Smooth muscle cell (in vitro differentiated cells): ENCODE data around the gene ZDHHC21. TPM values are rescaled to one million over a fixed set of nuclear protein-coding genes. Genes with fewer than 3 reads are reported as not detected.
"Not testable (repeated sequence)": the region's sequence is repeated elsewhere in the genome, so short reads cannot be mapped to it uniquely, and the experiment has no call there.

Experiments used
- DNase-seq: peaks from one replicate; lab custom pipeline; 2025; ENCODE audit not compliant: unreplicated experiment; lab: John Stamatoyannopoulos, UW
- H2AFZ ChIP-seq: fragments of 200-600 bp; sonication (generic); 2 replicates; pipeline ENCODE4 v1.6.0; 2016; ENCODE audit warnings: antibody characterized with exemption, low read depth, mild to moderate bottlenecking
- H3F3A ChIP-seq: fragments of 200-600 bp; sonication (generic); 2 replicates; pipeline ENCODE4 v1.6.0; 2017; ENCODE audit warnings: antibody characterized with exemption, low read depth
- H3K27ac ChIP-seq: fragments of 200-600 bp; sonication (generic); 2 replicates; pipeline ENCODE4 v1.5.1; 2016; ENCODE audit warnings: low read depth, mild to moderate bottlenecking
- H3K27me3 ChIP-seq: fragments of 200-600 bp; sonication (generic); 2 replicates; pipeline ENCODE4 v1.6.1; 2016; ENCODE audit warnings: low read depth, mild to moderate bottlenecking
- H3K36me3 ChIP-seq: fragments of 200-600 bp; sonication (generic); 2 replicates; pipeline ENCODE4 v1.5.1; 2016; ENCODE audit warnings: low read depth
- H3K4me1 ChIP-seq: fragments of 200-600 bp; sonication (generic); 2 replicates; pipeline ENCODE4 v1.5.1; 2016; ENCODE audit warnings: low read depth
- H3K4me2 ChIP-seq: fragments of 200-600 bp; sonication (generic); 2 replicates; pipeline ENCODE4 v1.6.0; 2016; ENCODE audit warnings: mild to moderate bottlenecking
- H3K4me3 ChIP-seq: fragments of 200-600 bp; sonication (generic); 2 replicates; pipeline ENCODE4 v1.5.1; 2016; ENCODE audit warnings: mild to moderate bottlenecking
- H3K79me2 ChIP-seq: fragments of 200-600 bp; sonication (generic); 2 replicates; pipeline ENCODE4 v1.6.0; 2016; ENCODE audit warnings: low read depth, mild to moderate bottlenecking
- H3K9ac ChIP-seq: fragments of 200-600 bp; sonication (generic); 2 replicates; pipeline ENCODE4 v1.6.0; 2016; ENCODE audit warnings: low read depth
- H3K9me3 ChIP-seq: fragments of 200-600 bp; sonication (generic); replicated peaks from 2 replicates; pipeline ENCODE4 v1.5.1; 2016; ENCODE audit warnings: low read depth
- H4K20me1 ChIP-seq: fragments of 200-600 bp; sonication (generic); 2 replicates; pipeline ENCODE4 v1.6.0; 2016; ENCODE audit warnings: low read depth
- WGBS: methylation state at CpG from one replicate; pipeline ENCODE4 v1.1.7; 2016; ENCODE audit warnings: low lambda C conversion rate; 5-methylcytosine and 5-hydroxymethylcytosine counted together
- polyA plus RNA-seq: library from polyadenylated mRNA; unstranded; fragments of >200 nt; fragmentation: Nextera tagmentation; extraction: Ambion mirVana; gene quantifications from 2 replicates; pipeline ENCODE4 v1.2.1, GENCODE V29; 2016
- total RNA-seq: library from RNA; depleted of rRNA; stranded (reverse); fragments of >200 nt; gene quantifications from 2 replicates; pipeline ENCODE4 v1.2.3, GENCODE V29; 2014
- TF ChIP-seq, protein P1 (sequence below): fragments of 200-600 bp; sonication (generic); IDR thresholded peaks from 2 replicates; pipeline ENCODE4 v1.5.1; 2017; ENCODE audit warnings: borderline replicate concordance, mild to moderate bottlenecking, antibody characterized with exemption; ENCODE audit not compliant: insufficient read depth, poor library complexity, severe bottlenecking

Gene ZDHHC21
- total and polyA plus RNA-seq, 2 experiments from 2014 or later, result 1.3 to 9.0 TPM

DNA sequence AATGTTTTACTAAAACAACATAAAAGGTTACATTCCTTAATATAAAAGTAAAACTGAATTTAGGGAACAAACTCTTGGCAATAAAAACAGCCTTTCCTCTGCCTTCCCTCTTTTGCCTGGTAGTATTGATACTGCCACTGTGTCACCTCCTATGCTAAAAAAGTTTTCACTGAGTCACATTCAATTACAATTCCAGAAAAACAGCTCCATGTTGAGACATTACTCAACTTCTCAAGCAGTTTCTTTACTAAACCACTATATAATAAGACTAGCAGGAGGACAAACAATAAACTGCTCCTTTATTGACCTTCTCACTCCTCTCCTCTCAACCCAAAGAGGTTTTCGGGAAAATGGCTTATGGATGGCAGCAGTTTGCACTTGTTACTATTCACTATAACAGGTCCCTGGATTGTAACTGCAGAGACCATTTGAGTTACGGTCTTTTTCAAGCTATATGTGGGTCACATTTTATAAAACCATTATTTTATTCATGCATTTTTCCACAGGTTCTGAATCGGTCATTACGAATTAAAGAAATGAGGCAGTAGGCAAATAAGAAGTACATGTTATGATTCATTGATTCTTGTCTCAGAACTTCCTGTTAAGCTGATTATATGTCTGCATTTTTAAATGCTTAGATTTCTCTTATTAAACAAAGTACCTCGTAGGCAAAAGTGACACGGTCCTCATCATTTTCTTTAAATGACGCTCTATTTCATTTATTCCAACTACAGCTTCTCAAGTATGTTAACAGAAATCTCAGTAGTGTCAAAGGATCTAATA lies 2.1 kb downstream of the ZDHHC21 start:
- Histone ChIP-seq H3K9ac (no peak overlapping the region), H3K9me3 (no peaks in the 10 kb centered on the region), H4K20me1 (no peaks in the 10 kb centered on the region), H3F3A (no peaks in the 10 kb centered on the region), H3K4me2 (no peak overlapping the region), H3K27me3 (no peaks in the 10 kb centered on the region), H2AFZ (no peak overlapping the region), H3K36me3 (no peaks in the 10 kb centered on the region), H3K4me1 (peaks cover 17% of the 10 kb centered on the region), H3K79me2 (peaks cover 19% of the 10 kb centered on the region), H3K27ac (no peak overlapping the region), H3K4me3 (peak overlapping the region; percentile 86)
- TF ChIP-seq, protein P1, sequence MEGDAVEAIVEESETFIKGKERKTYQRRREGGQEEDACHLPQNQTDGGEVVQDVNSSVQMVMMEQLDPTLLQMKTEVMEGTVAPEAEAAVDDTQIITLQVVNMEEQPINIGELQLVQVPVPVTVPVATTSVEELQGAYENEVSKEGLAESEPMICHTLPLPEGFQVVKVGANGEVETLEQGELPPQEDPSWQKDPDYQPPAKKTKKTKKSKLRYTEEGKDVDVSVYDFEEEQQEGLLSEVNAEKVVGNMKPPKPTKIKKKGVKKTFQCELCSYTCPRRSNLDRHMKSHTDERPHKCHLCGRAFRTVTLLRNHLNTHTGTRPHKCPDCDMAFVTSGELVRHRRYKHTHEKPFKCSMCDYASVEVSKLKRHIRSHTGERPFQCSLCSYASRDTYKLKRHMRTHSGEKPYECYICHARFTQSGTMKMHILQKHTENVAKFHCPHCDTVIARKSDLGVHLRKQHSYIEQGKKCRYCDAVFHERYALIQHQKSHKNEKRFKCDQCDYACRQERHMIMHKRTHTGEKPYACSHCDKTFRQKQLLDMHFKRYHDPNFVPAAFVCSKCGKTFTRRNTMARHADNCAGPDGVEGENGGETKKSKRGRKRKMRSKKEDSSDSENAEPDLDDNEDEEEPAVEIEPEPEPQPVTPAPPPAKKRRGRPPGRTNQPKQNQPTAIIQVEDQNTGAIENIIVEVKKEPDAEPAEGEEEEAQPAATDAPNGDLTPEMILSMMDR, result no peak
- no peak for DNase-seq
- 94% methylated on average over 7 of the region's 7 CpGs for WGBS

DNA sequence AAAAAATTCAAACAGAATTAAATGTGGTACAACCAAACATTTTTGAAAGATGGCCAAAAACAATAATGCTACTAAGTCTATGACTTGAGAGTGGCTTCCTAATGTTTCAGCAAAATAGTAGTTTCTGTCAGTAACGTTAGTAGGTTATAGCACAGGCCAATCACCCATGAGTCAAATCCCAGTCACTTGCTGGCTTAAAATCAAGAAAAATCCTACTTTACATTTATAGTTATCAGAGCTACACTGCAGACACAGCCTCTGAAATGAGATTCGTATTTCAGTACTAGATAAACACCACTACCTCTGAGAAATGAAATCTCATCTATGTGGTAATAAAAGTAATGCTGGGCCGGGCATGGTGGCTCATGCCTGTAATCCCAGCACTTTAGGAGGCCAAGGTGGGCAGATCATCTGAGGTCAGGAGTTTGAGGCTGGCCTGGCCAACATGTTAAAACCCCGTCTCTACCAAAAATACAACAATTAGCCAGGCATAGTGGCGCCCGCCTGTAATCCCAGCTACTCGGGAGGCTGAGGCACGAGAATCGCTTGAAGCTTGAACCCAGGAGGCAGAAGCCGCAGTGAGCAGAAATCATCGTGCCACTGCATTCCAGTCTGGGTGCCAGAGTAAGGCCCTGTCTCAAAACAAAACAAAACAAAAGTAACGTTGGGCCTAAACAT lies 6.1 kb downstream of the ZDHHC21 start:
- Histone ChIP-seq H3K27me3 (no peaks in the 10 kb centered on the region), H3K79me2 (peaks cover 12% of the 10 kb centered on the region), H3K9me3 (no peaks in the 10 kb centered on the region), H3K4me3 (no peak overlapping the region), H3K36me3 (no peaks in the 10 kb centered on the region), H3F3A (no peaks in the 10 kb centered on the region), H2AFZ (no peak overlapping the region), H3K9ac (no peak overlapping the region), H3K27ac (no peak overlapping the region), H3K4me1 (peaks cover 8% of the 10 kb centered on the region), H3K4me2 (no peak overlapping the region), H4K20me1 (no peaks in the 10 kb centered on the region)
- 96% methylated on average over 12 of the region's 12 CpGs for WGBS
- no peak for DNase-seq
- TF ChIP-seq, protein P1, result no peak

DNA sequence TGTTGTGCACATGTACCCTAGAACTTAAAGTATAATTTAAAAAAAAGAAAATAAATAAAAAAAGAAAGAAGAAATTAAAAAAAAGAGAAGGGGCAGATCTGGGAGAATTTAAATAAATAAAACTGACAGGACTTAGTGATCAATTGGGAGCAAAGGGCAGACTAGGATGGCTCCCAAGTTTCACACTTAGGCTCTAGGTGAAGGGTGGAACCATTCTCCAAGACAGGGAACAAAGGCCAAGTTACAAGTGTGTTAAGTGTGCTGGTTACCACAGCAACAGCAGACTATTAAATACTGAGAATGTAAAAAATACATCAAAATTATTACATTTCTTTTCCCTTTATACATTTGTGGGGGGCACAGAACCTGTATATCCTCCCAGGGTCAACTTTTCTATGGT lies 7.1 kb downstream of the ZDHHC21 start:
- Histone ChIP-seq H3K27ac (no peak overlapping the region), H3K27me3 (no peaks in the 10 kb centered on the region), H4K20me1 (no peaks in the 10 kb centered on the region), H3K9ac (no peak overlapping the region), H3F3A (no peaks in the 10 kb centered on the region), H3K79me2 (peaks cover 2% of the 10 kb centered on the region), H3K4me1 (no peaks in the 10 kb centered on the region), H3K36me3 (no peaks in the 10 kb centered on the region), H2AFZ (no peak overlapping the region), H3K4me3 (no peak overlapping the region), H3K9me3 (no peaks in the 10 kb centered on the region), H3K4me2 (no peak overlapping the region)
- no peak for DNase-seq
- TF ChIP-seq, protein P1, result no peak

DNA sequence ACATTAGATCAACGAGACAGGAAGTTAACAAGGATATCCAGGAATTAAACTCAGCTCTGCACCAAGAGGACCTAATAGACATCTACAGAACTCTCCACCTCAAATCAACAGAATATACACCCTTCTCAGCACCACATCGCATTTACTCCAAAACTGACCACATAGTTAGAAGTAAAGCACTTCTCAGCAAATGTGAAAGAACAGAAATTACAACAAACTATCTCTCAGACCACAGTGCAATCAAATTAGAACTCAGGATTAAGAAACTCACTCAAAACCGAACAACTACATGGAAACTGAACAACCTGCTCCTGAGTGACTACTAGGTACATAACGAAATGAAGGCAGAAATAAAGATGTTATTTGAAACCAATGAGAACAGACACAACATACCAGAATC lies 10.6 kb downstream of the ZDHHC21 start:
- WGBS, result 93% methylated on average over 4 of the region's 4 CpGs
- not testable (repeated sequence) for H2AFZ ChIP-seq, H3K4me3 ChIP-seq, H4K20me1 ChIP-seq, H3K4me1 ChIP-seq, H3K4me2 ChIP-seq, H3K27me3 ChIP-seq, H3K27ac ChIP-seq, H3K9me3 ChIP-seq, H3K36me3 ChIP-seq, H3K79me2 ChIP-seq, H3F3A ChIP-seq, H3K9ac ChIP-seq, DNase-seq
